Endothelial cell (in vitro differentiated cells): ENCODE measurements around the gene SLC45A2. TPM values are rescaled to one million over a fixed set of nuclear protein-coding genes. Genes with fewer than 3 reads are reported as not detected.
"Not testable (repeated sequence)": the region's sequence is repeated elsewhere in the genome, so short reads cannot be mapped to it uniquely, and the experiment has no call there.

ENCODE experiments used
- DNase-seq: peaks from one replicate; pipeline ENCODE4 v3.0.0; 2021; ENCODE audit warnings: low spot score
- H3K27ac Mint-ChIP-seq: one replicate; pipeline ENCODE4 v1.8.0; 2021; ENCODE audit warnings: mixed read lengths, inconsistent platforms; ENCODE audit not compliant: unreplicated experiment
- H3K27me3 Mint-ChIP-seq: one replicate; pipeline ENCODE4 v1.8.0; 2021; ENCODE audit warnings: mild to moderate bottlenecking, moderate library complexity, mixed read lengths, inconsistent platforms; ENCODE audit not compliant: unreplicated experiment
- H3K36me3 Mint-ChIP-seq: one replicate; pipeline ENCODE4 v1.8.0; 2021; ENCODE audit warnings: mild to moderate bottlenecking, low read depth, mixed read lengths, inconsistent platforms; ENCODE audit not compliant: unreplicated experiment
- H3K4me1 Mint-ChIP-seq: one replicate; pipeline ENCODE4 v1.8.0; 2021; ENCODE audit warnings: mild to moderate bottlenecking, mixed read lengths, inconsistent platforms; ENCODE audit not compliant: unreplicated experiment
- H3K4me3 Mint-ChIP-seq: one replicate; pipeline ENCODE4 v1.8.0; 2021; ENCODE audit warnings: mild to moderate bottlenecking, mixed read lengths, inconsistent platforms; ENCODE audit not compliant: unreplicated experiment
- H3K9me3 Mint-ChIP-seq: one replicate; pipeline ENCODE4 v1.8.0; 2021; ENCODE audit warnings: mixed read lengths, inconsistent platforms; ENCODE audit not compliant: unreplicated experiment
- long read RNA-seq: library from polyadenylated mRNA; unstranded; transcript quantifications from one replicate; pipeline ENCODE4 v2.0.0, GENCODE V29; 2020; ENCODE audit not compliant: unreplicated experiment
- total RNA-seq: library from RNA; stranded (reverse); fragmentation: NEBNext Ultra II Directional; extraction: Animal tissue kit (Norgen Biotek cat#: 25700); gene quantifications from one replicate; pipeline ENCODE4 v1.2.1, GENCODE V29; 2021; ENCODE audit not compliant: unreplicated experiment
- TF ChIP-seq, protein P1 (sequence below): fragments of 200-600 bp; sonication (generic); IDR thresholded peaks from one replicate; pipeline ENCODE4 v1.5.0; 2021; ENCODE audit warnings: antibody characterized with exemption; ENCODE audit not compliant: unreplicated experiment

SLC45A2 gene, protein sequence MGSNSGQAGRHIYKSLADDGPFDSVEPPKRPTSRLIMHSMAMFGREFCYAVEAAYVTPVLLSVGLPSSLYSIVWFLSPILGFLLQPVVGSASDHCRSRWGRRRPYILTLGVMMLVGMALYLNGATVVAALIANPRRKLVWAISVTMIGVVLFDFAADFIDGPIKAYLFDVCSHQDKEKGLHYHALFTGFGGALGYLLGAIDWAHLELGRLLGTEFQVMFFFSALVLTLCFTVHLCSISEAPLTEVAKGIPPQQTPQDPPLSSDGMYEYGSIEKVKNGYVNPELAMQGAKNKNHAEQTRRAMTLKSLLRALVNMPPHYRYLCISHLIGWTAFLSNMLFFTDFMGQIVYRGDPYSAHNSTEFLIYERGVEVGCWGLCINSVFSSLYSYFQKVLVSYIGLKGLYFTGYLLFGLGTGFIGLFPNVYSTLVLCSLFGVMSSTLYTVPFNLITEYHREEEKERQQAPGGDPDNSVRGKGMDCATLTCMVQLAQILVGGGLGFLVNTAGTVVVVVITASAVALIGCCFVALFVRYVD
- 0.15 TPM for total RNA-seq
- long read RNA-seq, partial matches to known transcripts, result 0 of 2 reads
- long read RNA-seq, other reads (novel, unspliced or antisense), result 2 of 2 reads

DNA sequence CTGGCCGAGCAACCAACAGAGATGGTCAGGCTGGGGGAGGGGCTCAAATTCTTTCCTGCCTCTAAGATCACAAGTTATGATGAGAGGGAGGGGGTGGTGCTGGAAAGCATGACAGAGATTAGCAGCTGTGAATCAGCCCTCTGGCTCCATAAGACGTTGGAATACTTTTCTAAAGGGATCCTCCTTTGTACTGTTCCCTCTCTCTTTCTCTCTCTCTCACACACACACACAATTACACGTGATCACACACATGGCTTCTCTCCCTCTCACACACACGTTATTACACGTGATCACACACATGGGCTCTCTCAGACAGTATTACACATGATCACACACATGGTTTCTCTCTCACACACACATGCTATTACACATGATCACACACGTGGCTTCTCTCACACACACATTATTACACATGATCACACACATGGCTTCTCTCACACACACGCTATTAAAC is at the start of gene SLC45A2:
Gene SLC45A2 (minus strand): TSS at position 23 of the 454 bp plus-strand sequence. CDS start 110 bp downstream, outside the sequence.
- H3K9me3 Mint-ChIP-seq, result no peaks in the 10 kb centered on the region
- TF ChIP-seq, protein P1, sequence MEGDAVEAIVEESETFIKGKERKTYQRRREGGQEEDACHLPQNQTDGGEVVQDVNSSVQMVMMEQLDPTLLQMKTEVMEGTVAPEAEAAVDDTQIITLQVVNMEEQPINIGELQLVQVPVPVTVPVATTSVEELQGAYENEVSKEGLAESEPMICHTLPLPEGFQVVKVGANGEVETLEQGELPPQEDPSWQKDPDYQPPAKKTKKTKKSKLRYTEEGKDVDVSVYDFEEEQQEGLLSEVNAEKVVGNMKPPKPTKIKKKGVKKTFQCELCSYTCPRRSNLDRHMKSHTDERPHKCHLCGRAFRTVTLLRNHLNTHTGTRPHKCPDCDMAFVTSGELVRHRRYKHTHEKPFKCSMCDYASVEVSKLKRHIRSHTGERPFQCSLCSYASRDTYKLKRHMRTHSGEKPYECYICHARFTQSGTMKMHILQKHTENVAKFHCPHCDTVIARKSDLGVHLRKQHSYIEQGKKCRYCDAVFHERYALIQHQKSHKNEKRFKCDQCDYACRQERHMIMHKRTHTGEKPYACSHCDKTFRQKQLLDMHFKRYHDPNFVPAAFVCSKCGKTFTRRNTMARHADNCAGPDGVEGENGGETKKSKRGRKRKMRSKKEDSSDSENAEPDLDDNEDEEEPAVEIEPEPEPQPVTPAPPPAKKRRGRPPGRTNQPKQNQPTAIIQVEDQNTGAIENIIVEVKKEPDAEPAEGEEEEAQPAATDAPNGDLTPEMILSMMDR, result no peak
- peaks cover 2% of the 10 kb centered on the region for H3K27me3 Mint-ChIP-seq
- H3K4me1 Mint-ChIP-seq, result no peaks in the 10 kb centered on the region
- H3K36me3 Mint-ChIP-seq, result peaks cover 21% of the 10 kb centered on the region
- DNase-seq, result no peak
- no peak within 1 kb of the TSS for H3K27ac Mint-ChIP-seq
- no peak within 1 kb of the TSS for H3K4me3 Mint-ChIP-seq

DNA sequence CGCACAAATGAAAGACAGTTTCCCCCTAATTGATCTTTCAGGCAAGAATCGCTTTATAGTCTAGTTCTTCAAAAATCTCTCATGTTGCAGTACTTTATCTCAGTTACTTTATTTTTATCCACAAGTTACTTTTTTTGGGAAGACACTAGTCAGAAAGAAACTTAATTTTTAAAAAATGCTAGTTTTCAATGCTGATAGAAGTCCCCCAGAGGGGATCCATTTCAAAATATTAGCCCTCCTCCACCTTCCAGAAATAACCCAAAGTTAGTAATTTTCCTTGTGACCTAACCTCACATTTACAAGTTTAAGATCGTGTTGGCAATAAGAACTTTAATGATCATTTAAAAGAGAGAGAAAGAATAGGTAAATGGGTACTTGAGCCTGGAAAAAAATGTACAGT is 47.5 kb upstream of the SLC45A2 start:
- Mint-ChIP-seq H3K4me3 (no peak overlapping the region), H3K4me1 (peaks cover 5% of the 10 kb centered on the region), H3K27me3 (no peaks in the 10 kb centered on the region), H3K9me3 (no peaks in the 10 kb centered on the region), H3K36me3 (peaks cover 3% of the 10 kb centered on the region), H3K27ac (no peak overlapping the region)
- no peak for DNase-seq
- TF ChIP-seq, protein P1, result no peak

DNA sequence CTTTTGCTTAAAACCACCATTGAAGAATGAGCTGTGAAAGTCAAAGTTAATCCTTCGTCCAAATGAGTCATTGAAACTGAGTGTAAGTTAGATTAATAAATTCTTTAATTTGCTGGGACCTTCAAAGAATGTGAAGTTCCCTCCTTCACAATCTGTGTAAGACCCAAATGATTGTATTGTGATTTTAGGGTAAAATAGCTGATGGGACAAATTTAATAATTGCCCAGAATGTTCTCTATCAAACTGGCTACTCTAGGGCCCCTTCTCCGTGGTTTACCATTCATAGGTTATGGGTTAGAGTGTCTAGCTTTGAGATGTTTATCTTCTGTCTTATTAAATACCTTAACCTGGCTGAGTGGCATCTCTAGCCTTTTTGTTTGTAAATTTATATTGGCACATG is 46.6 kb upstream of the SLC45A2 start:
- H3K27ac Mint-ChIP-seq, result no peak overlapping the region
- no peaks in the 10 kb centered on the region for H3K27me3 Mint-ChIP-seq
- no peak for DNase-seq
- no peaks in the 10 kb centered on the region for H3K9me3 Mint-ChIP-seq
- peaks cover 5% of the 10 kb centered on the region for H3K4me1 Mint-ChIP-seq
- H3K36me3 Mint-ChIP-seq, result peaks cover 3% of the 10 kb centered on the region
- no peak overlapping the region for H3K4me3 Mint-ChIP-seq
- TF ChIP-seq, protein P1, result no peak

DNA sequence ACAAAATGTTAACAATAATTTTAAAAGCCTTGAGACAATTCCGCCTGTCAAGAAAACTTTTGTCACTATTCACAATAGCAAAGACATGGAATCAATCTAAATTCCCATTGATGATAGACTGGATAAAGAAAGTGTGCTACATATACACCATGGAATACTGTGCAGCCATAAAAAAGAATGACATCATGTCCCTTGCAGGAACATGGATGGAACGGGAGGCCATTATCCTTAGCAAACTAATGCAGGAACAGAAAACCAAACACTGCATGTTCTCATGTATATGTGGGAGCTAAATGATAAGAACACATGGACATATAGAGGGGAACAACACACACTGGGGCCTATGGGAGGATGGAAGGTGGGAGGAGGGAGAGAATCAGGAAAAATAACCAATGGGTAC is 46.1 kb upstream of the SLC45A2 start:
- DNase-seq, H3K27ac Mint-ChIP-seq, H3K4me1 Mint-ChIP-seq, H3K9me3 Mint-ChIP-seq, H3K36me3 Mint-ChIP-seq, H3K27me3 Mint-ChIP-seq, H3K4me3 Mint-ChIP-seq: not testable (repeated sequence)

DNA sequence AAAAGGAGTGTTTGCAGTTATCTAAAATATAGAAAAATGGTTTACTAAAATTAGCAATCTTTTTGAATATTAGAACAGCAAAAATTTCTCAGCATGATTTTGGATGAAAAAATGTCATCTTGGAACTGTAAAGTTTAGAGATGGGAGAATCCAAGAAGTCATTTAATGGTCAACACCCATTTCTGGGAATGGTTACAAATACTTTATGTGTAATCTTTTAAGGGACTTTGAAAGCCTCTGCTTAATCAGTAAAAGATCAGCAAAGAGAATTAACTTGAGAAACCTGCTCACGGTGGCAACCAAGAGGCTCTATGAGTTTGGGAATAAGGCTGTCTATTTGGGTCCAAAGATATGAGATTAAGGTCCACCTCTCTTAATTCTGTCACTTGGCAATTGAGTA is 45.6 kb upstream of the SLC45A2 start:
- Mint-ChIP-seq H3K36me3 (peaks cover 3% of the 10 kb centered on the region), H3K27me3 (no peaks in the 10 kb centered on the region), H3K9me3 (no peaks in the 10 kb centered on the region), H3K4me3 (no peak overlapping the region), H3K4me1 (no peaks in the 10 kb centered on the region), H3K27ac (no peak overlapping the region)
- no peak for DNase-seq
- TF ChIP-seq, protein P1, result no peak
